Measurements from ENCODE around the gene PARP14. TPM values are rescaled to one million over a fixed set of nuclear protein-coding genes. Genes with fewer than 3 reads are reported as not detected.
A peak's percentile ranks its signal among the peaks of the same experiment; 100 is the strongest.
"Not testable (repeated sequence)": the region's sequence is repeated elsewhere in the genome, so short reads cannot be mapped to it uniquely, and the experiment has no call there.

Gene PARP14
- total RNA-seq, 1 experiment from 2014 or later: 21.8 TPM

DNA sequence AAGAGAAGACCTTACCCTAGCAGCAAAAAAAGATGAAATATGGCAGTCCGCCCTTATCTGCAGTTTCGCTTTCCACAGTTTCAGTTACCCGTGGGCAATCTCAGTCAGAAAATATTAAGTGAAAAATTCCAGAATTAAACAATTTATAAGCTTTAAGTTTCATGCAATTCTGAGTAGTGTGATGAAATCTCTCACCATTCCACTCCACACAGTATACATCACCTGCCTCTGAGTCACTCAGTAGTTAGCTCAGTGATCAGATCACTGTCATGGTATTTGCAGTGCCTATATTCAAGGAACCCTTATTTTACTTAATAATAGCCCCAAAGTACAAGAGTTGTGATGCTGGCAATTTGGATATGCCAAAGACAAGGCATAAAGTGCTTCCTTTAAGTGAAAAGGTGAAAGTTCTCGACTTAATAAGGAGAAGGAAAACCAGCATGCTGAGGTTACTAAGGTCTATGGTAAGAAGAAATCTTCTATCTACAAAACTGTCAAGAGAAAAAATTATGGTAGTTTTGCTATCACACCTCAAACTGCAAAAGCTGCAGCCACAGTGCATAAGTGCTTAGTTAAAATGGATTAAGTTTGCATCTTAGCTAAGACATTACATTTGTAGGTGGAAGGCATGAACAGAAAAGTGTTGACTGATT, 64.9 kb downstream of the PARP14 start:
- intact Hi-C loops (cut with micrococcal nuclease): no loop called here
- peak; percentile 95 for ATAC-seq
- Histone ChIP-seq H3K4me3 (ENCODE audit: low read length) (no peak overlapping the region), H3K27ac (ENCODE audit: low read length) (no peak overlapping the region), H3K9me3 (ENCODE audit: low read length) (no peaks in the 10 kb centered on the region), H3F3A (ENCODE audit: low read length, unreplicated experiment) (no peaks in the 10 kb centered on the region), H2AFZ (ENCODE audit: low read length) (no peak overlapping the region), H3K79me2 (ENCODE audit: low read length) (no peaks in the 10 kb centered on the region), H4K20me1 (ENCODE audit: low read length) (no peaks in the 10 kb centered on the region), H3K4me1 (ENCODE audit: insufficient read depth, low read length) (0 out of 2 replicates have a peak, but pooled peaks cover 4% of the 10 kb centered on the region), H3K9me2 (replicated peaks; ENCODE audit: low read length) (no peaks in the 10 kb centered on the region), H3K9ac (ENCODE audit: low read length) (no peak overlapping the region), H3K36me3 (ENCODE audit: low read depth, low read length) (peaks cover 6% of the 10 kb centered on the region; the same call in 1 of the 2 replicates), H3K27me3 (ENCODE audit: low read length) (no peaks in the 10 kb centered on the region), H3K4me2 (ENCODE audit: low read length) (no peak overlapping the region)
- TF ChIP-seq, protein P1, sequence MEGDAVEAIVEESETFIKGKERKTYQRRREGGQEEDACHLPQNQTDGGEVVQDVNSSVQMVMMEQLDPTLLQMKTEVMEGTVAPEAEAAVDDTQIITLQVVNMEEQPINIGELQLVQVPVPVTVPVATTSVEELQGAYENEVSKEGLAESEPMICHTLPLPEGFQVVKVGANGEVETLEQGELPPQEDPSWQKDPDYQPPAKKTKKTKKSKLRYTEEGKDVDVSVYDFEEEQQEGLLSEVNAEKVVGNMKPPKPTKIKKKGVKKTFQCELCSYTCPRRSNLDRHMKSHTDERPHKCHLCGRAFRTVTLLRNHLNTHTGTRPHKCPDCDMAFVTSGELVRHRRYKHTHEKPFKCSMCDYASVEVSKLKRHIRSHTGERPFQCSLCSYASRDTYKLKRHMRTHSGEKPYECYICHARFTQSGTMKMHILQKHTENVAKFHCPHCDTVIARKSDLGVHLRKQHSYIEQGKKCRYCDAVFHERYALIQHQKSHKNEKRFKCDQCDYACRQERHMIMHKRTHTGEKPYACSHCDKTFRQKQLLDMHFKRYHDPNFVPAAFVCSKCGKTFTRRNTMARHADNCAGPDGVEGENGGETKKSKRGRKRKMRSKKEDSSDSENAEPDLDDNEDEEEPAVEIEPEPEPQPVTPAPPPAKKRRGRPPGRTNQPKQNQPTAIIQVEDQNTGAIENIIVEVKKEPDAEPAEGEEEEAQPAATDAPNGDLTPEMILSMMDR (conservative IDR thresholded peaks at IDR 0.05; ENCODE audit: low read depth, low read length): no peak
- TF ChIP-seq EZH2 (IDR thresholded peaks at IDR 0.05; ENCODE audit: low read length, unreplicated experiment) (no peak), EZH2phosphoT487 (IDR thresholded peaks at IDR 0.05; ENCODE audit: borderline replicate concordance, low read length) (no peak)
- peak; percentile 43 for DNase-seq
- BruUV-seq (replicated peaks): no TSS peak
- CTCF ChIA-PET: interaction anchor here (1.0 kb wide), 1 partner anchor 9 kb away, joined by 4 read pairs; no protein-coding TSS in a partner anchor
- POLR2A ChIA-PET (ENCODE audit: unreplicated experiment): interaction anchor here (0.6 to 0.8 kb wide), 3 partner anchors 49 to 320 kb away, joined by 3 to 11 read pairs (median 5); partner anchors contain the start of gene KPNA1

DNA sequence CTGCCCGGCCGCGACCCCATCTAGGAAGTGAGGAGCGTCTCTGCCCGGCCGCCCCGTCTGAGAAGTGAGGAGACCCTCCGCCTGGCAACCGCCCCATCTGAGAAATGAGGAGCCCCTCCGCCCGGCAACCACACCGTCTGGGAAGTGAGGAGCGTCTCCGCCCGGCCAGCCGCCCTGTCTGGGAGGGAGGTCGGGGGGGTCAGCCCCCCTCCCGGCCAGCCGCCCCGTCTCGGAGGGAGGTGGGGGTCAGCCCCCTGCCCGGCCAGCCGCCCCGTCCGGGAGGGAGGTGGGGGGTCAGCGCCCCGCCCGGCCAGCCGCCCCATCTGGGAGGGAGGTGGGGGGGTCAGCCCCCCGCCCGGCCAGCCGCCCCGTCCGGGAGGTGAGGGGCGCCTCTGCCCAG, 66.7 kb downstream of the PARP14 start:
- DNase-seq; ATAC-seq; H3K4me2 ChIP-seq (ENCODE audit: low read length); CTCF ChIA-PET; H3K4me3 ChIP-seq (ENCODE audit: low read length); H3K36me3 ChIP-seq (ENCODE audit: low read depth, low read length); H3K79me2 ChIP-seq (ENCODE audit: low read length); H3K9me3 ChIP-seq (ENCODE audit: low read length); H3K9ac ChIP-seq (ENCODE audit: low read length); intact Hi-C loops (cut with micrococcal nuclease); H3K4me1 ChIP-seq (ENCODE audit: insufficient read depth, low read length); H3F3A ChIP-seq (ENCODE audit: low read length, unreplicated experiment); H3K9me2 ChIP-seq (replicated peaks; ENCODE audit: low read length); H3K27me3 ChIP-seq (ENCODE audit: low read length); BruUV-seq (replicated peaks); H2AFZ ChIP-seq (ENCODE audit: low read length); POLR2A ChIA-PET (ENCODE audit: unreplicated experiment); H4K20me1 ChIP-seq (ENCODE audit: low read length); H3K27ac ChIP-seq (ENCODE audit: low read length): not testable (repeated sequence)

DNA sequence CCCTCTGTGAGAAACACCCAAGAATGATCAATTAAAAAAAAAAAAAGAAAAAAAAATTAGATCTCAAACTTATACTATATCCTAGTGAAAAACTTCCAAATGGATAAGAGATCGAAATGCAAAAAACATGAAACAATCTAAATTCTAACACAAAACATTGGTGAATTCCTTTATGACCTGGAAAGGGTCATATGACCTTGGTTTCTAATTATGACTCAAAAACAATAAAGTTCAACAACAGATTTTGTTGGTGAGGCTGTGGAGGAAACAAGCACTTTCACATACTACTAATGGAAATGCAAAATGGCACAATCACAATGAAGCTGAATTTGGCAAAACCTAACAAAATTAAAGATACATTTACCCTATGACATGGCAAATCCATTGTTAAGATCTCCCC, 67.7 kb downstream of the PARP14 start:
- no TSS peak for BruUV-seq (replicated peaks)
- TF ChIP-seq EZH2 (IDR thresholded peaks at IDR 0.05; ENCODE audit: low read length, unreplicated experiment): no peak
- TF ChIP-seq EZH2phosphoT487 (IDR thresholded peaks at IDR 0.05; ENCODE audit: borderline replicate concordance, low read length): no peak
- TF ChIP-seq, protein P1 (conservative IDR thresholded peaks at IDR 0.05; ENCODE audit: low read depth, low read length): no peak
- intact Hi-C loops (cut with micrococcal nuclease): no loop called here
- ChIA-PET CTCF (no interaction called here), POLR2A (ENCODE audit: unreplicated experiment) (no interaction called here)
- Histone ChIP-seq H3K9me2 (replicated peaks; ENCODE audit: low read length) (no peaks in the 10 kb centered on the region), H3K36me3 (ENCODE audit: low read depth, low read length) (no peaks in the 10 kb centered on the region; the same call in 1 of the 2 replicates), H3F3A (ENCODE audit: low read length, unreplicated experiment) (no peaks in the 10 kb centered on the region), H4K20me1 (ENCODE audit: low read length) (no peaks in the 10 kb centered on the region), H2AFZ (ENCODE audit: low read length) (no peak overlapping the region), H3K79me2 (ENCODE audit: low read length) (no peaks in the 10 kb centered on the region), H3K9me3 (ENCODE audit: low read length) (no peaks in the 10 kb centered on the region), H3K27ac (ENCODE audit: low read length) (no peak overlapping the region), H3K4me3 (ENCODE audit: low read length) (no peak overlapping the region), H3K4me2 (ENCODE audit: low read length) (no peak overlapping the region), H3K4me1 (ENCODE audit: insufficient read depth, low read length) (0 out of 2 replicates have a peak, but pooled peaks cover 4% of the 10 kb centered on the region), H3K9ac (ENCODE audit: low read length) (no peak overlapping the region), H3K27me3 (ENCODE audit: low read length) (no peaks in the 10 kb centered on the region)
- DNase-seq (no peak), ATAC-seq (no peak)
